Measurements from ENCODE around the gene DYSF. TPM values are rescaled to one million over a fixed set of nuclear protein-coding genes. Genes with fewer than 3 reads are reported as not detected.

The DYSF gene
- total RNA-seq, 1 experiment from 2014 or later: 0.89 TPM

GRCh38 chr2:71693286-71694270 lies 240.2 kb downstream of the DYSF start:
- Histone ChIP-seq H3K4me2 (ENCODE audit: low read length) (no peak overlapping the region), H3K4me3 (replicated peaks in 1 of 2; ENCODE audit: low read depth in 1 of 2, low read length in 2 of 2) (no peak overlapping the region), H3K36me3 (ENCODE audit: control insufficient read depth in 1 of 2, insufficient read depth in 2 of 2, low read length in 2 of 2) (no peaks in the 10 kb centered on the region), H3K27ac (ENCODE audit: low read depth, low read length) (no peak overlapping the region), H3K9me2 (ENCODE audit: insufficient read depth) (no peaks in the 10 kb centered on the region), H3K27me3 (ENCODE audit: insufficient read depth, low read length) (peaks cover 4% of the 10 kb centered on the region; the same call in 1 of the 2 replicates), H3K79me2 (ENCODE audit: insufficient read depth, low read length) (no peaks in the 10 kb centered on the region), H4K20me1 (ENCODE audit: insufficient read depth) (no peaks in the 10 kb centered on the region), H3K9ac (ENCODE audit: low read length) (no peak overlapping the region), H3K9me3 (ENCODE audit: control insufficient read depth in 1 of 2, insufficient read depth in 1 of 2, low read depth in 1 of 2, low read length in 2 of 2) (no peaks in the 10 kb centered on the region), H2AFZ (ENCODE audit: low read depth, low read length, poor library complexity, severe bottlenecking) (no peak overlapping the region), H3K4me1 (ENCODE audit: control insufficient read depth in 1 of 2, insufficient read depth in 2 of 2, low read length in 2 of 2) (no peaks in the 10 kb centered on the region)
- RAD21 ChIA-PET (ENCODE audit: low non-redundant PET in 1 of 2, low total read pairs in 2 of 2, uncharacterized antibody in 2 of 2, unreplicated experiment in 2 of 2): no interaction called here
- TF ChIP-seq CEBPB (IDR thresholded peaks at IDR 0.05; ENCODE audit: low read depth) (no peak), MAX (IDR thresholded peaks at IDR 0.05) (no peak), POLR2A (IDR thresholded peaks at IDR 0.05; ENCODE audit: borderline replicate concordance, extremely low read depth, insufficient read depth, insufficient read length) (no peak), SRF (IDR thresholded peaks at IDR 0.05; ENCODE audit: low read depth) (no peak), CBX3 (IDR thresholded peaks at IDR 0.05; ENCODE audit: low read depth) (no peak), ATF3 (IDR thresholded peaks at IDR 0.05) (no peak), RAD21 (IDR thresholded peaks at IDR 0.05; ENCODE audit: low read depth) (no peak), SP1 (IDR thresholded peaks at IDR 0.05; ENCODE audit: low read depth) (no peak), FOSL1 (IDR thresholded peaks at IDR 0.05; ENCODE audit: low read depth) (no peak), EZH2 (IDR thresholded peaks at IDR 0.05) (no peak), EZH2phosphoT487 (IDR thresholded peaks at IDR 0.05; ENCODE audit: borderline replicate concordance) (no peak), ZNF274 (IDR thresholded peaks at IDR 0.05; ENCODE audit: low read depth, low read length) (no peak), POLR2AphosphoS5 (IDR thresholded peaks at IDR 0.05; ENCODE audit: low read depth, low read length) (no peak), ZBTB33 (IDR thresholded peaks at IDR 0.05; ENCODE audit: extremely low read depth, insufficient replicate concordance, low read length) (no peak), CTCF (IDR thresholded peaks at IDR 0.05 in 2 of 3, conservative IDR thresholded peaks at IDR 0.05 in 1 of 3; ENCODE audit: borderline replicate concordance in 1 of 3, insufficient read depth in 1 of 3, low read depth in 2 of 3, low read length in 2 of 3) (no peak), ZFX (IDR thresholded peaks at IDR 0.05) (no peak), ELF1 (IDR thresholded peaks at IDR 0.05; ENCODE audit: borderline replicate concordance, low read depth) (no peak)
- ATAC-seq (no peak), DNase-seq (ENCODE audit: low read depth, low spot score) (no peak)
- POLR2A ChIA-PET: no interaction called here
- no TSS peak for BruUV-seq (replicated peaks)
- CTCF ChIA-PET: no interaction called here
- intact Hi-C loops (cut with micrococcal nuclease): no loop called here
